Hepatocyte (in vitro differentiated cells): ENCODE results near the gene TAF15. TPM values are rescaled to one million over a fixed set of nuclear protein-coding genes. Genes with fewer than 3 reads are reported as not detected.

Experiments used
- DNase-seq: peaks from one replicate; pipeline ENCODE4 v3.0.0-alpha.2; 2016; ENCODE audit warnings: low spot score
- H2AFZ ChIP-seq: fragments of 200-600 bp; sonication (generic); 2 replicates; pipeline ENCODE4 v1.6.0; 2016; ENCODE audit warnings: antibody characterized with exemption, mild to moderate bottlenecking
- H3K27ac ChIP-seq: fragments of 200-600 bp; sonication (generic); 2 replicates; pipeline ENCODE4 v1.5.1; 2016; ENCODE audit warnings: mild to moderate bottlenecking
- H3K27me3 ChIP-seq: fragments of 200-600 bp; sonication (generic); 2 replicates; pipeline ENCODE4 v1.6.1; 2016
- H3K36me3 ChIP-seq: fragments of 200-600 bp; sonication (generic); replicated peaks from 2 replicates; pipeline ENCODE4 v1.5.1; 2016; ENCODE audit warnings: low read depth; ENCODE audit not compliant: insufficient read depth
- H3K4me1 ChIP-seq: fragments of 200-600 bp; sonication (generic); 2 replicates; pipeline ENCODE4 v1.5.1; 2016; ENCODE audit warnings: mild to moderate bottlenecking, moderate library complexity; ENCODE audit not compliant: insufficient read depth
- H3K4me2 ChIP-seq: fragments of 200-600 bp; sonication (generic); 2 replicates; pipeline ENCODE4 v1.6.0; 2016
- H3K4me3 ChIP-seq: fragments of 200-600 bp; sonication (generic); 2 replicates; pipeline ENCODE4 v1.5.1; 2016; ENCODE audit warnings: mild to moderate bottlenecking
- H3K79me2 ChIP-seq: fragments of 200-600 bp; sonication (generic); 2 replicates; pipeline ENCODE4 v1.6.0; 2017; ENCODE audit warnings: mild to moderate bottlenecking
- H3K9me2 ChIP-seq: fragments of 200-600 bp; sonication (generic); replicated peaks from 2 replicates; pipeline ENCODE4 v1.6.0; 2017; ENCODE audit warnings: mild to moderate bottlenecking; ENCODE audit not compliant: insufficient read depth
- H3K9me3 ChIP-seq: fragments of 200-600 bp; sonication (generic); 2 replicates; pipeline ENCODE4 v1.5.1; 2016; ENCODE audit warnings: low read depth, mild to moderate bottlenecking
- H4K20me1 ChIP-seq: fragments of 200-600 bp; sonication (generic); 2 replicates; pipeline ENCODE4 v1.6.0; 2016; ENCODE audit warnings: mild to moderate bottlenecking; ENCODE audit not compliant: insufficient read depth, poor library complexity, severe bottlenecking
- EZH2 ChIP-seq: fragments of 200-600 bp; sonication (generic); IDR thresholded peaks from 2 replicates; pipeline ENCODE4 v1.6.1; 2016; ENCODE audit warnings: antibody characterized with exemption, mild to moderate bottlenecking, borderline replicate concordance
- EZH2phosphoT487 ChIP-seq: fragments of 200-600 bp; sonication (generic); IDR thresholded peaks from one replicate; pipeline ENCODE4 v1.6.1; 2018; ENCODE audit warnings: antibody characterized with exemption, mild to moderate bottlenecking, low read depth, moderate library complexity; ENCODE audit not compliant: unreplicated experiment, severe bottlenecking
- WGBS: methylation state at CpG from one replicate; pipeline ENCODE4 v1.1.6; 2016; ENCODE audit warnings: low lambda C conversion rate; ENCODE audit errors: missing lambda C conversion rate; 5-methylcytosine and 5-hydroxymethylcytosine counted together
- polyA plus RNA-seq: library from polyadenylated mRNA; unstranded; fragments of >200 nt; fragmentation: Nextera tagmentation; extraction: Ambion mirVana; gene quantifications from 2 replicates; pipeline ENCODE4 v1.2.1, GENCODE V29; 2016
- total RNA-seq: library from RNA; depleted of rRNA; stranded (reverse); fragments of >200 nt; gene quantifications from 2 replicates; pipeline ENCODE4 v1.2.3, GENCODE V29; 2014
- TF ChIP-seq, protein P1 (sequence below): fragments of 200-600 bp; sonication (generic); IDR thresholded peaks from 2 replicates; pipeline ENCODE4 v1.5.1; 2016; ENCODE audit warnings: antibody characterized with exemption, mild to moderate bottlenecking; ENCODE audit not compliant: poor library complexity

Gene TAF15
- total and polyA plus RNA-seq, 2 experiments from 2014 or later = 15.7 to 36.1 TPM

DNA sequence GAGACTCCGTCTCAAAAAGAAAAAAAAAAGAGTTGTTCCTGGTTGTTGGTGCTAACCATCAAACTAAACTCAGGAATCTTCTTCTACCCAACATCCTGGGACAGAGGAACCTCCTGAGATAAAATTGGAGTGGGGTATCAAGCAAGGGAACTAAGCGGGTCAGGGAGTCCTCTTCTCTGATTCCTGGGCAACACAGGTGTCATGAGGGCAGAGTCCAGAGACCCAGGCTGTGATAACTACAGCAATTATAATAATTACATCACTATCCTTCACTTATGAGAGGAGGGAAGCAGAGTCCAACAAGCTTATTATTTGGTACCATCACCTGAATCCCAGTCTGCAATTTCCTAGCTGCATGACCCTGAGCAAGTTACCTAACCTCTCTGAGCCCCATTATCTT, 40.5 kb upstream of the TAF15 start:
- no peak overlapping the region for H2AFZ ChIP-seq
- no peaks in the 10 kb centered on the region for H3K79me2 ChIP-seq
- H3K9me2 ChIP-seq = no peaks in the 10 kb centered on the region
- 95% methylated on average over 2 of the region's 2 CpGs for WGBS
- no peaks in the 10 kb centered on the region for H4K20me1 ChIP-seq
- no peak overlapping the region for H3K4me2 ChIP-seq
- H3K27me3 ChIP-seq = no peaks in the 10 kb centered on the region
- no peaks in the 10 kb centered on the region for H3K36me3 ChIP-seq
- peaks cover 17% of the 10 kb centered on the region for H3K4me1 ChIP-seq
- H3K4me3 ChIP-seq = no peak overlapping the region
- H3K27ac ChIP-seq = no peak overlapping the region
- H3K9me3 ChIP-seq = no peaks in the 10 kb centered on the region
- no peak for DNase-seq
- TF ChIP-seq, protein P1, sequence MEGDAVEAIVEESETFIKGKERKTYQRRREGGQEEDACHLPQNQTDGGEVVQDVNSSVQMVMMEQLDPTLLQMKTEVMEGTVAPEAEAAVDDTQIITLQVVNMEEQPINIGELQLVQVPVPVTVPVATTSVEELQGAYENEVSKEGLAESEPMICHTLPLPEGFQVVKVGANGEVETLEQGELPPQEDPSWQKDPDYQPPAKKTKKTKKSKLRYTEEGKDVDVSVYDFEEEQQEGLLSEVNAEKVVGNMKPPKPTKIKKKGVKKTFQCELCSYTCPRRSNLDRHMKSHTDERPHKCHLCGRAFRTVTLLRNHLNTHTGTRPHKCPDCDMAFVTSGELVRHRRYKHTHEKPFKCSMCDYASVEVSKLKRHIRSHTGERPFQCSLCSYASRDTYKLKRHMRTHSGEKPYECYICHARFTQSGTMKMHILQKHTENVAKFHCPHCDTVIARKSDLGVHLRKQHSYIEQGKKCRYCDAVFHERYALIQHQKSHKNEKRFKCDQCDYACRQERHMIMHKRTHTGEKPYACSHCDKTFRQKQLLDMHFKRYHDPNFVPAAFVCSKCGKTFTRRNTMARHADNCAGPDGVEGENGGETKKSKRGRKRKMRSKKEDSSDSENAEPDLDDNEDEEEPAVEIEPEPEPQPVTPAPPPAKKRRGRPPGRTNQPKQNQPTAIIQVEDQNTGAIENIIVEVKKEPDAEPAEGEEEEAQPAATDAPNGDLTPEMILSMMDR = no peak
- TF ChIP-seq EZH2phosphoT487 (no peak), EZH2 (no peak)

DNA sequence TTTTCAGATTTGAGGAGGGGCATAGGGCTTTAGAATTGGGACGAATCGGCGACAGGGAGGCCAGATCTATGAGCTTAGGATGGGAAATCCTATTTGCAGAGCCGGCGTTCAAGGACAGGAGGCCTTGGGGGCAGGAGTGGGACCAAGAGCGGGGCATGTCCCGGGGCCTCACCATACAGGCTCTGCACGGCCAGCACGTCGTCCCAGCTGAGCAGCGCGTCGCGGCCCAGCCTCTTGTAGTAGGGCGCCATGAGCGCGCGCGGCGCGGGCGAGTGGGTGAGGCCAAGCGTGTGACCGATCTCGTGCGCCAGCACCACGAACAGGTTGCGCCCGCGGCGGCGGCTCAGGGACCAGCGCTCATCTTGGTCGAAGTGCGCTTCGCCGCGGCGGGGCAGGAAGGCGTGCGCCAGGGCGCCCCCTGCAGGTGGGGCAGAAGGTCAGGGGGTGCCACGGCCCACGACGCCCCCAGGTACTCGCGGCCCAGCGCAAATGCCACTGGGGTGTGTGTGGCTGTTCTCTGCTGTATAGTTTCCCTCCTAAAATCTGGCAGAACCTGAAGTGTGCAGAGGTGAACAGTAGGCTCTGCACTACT, 39.3 kb upstream of the TAF15 start:
- no peak for DNase-seq
- no peaks in the 10 kb centered on the region for H3K27me3 ChIP-seq
- 95% methylated on average over 43 of the region's 48 CpGs for WGBS
- H3K4me3 ChIP-seq = no peak overlapping the region
- H3K4me1 ChIP-seq = peaks cover 20% of the 10 kb centered on the region
- H3K79me2 ChIP-seq = no peaks in the 10 kb centered on the region
- H3K27ac ChIP-seq = no peak overlapping the region
- no peaks in the 10 kb centered on the region for H3K9me2 ChIP-seq
- H3K9me3 ChIP-seq = no peaks in the 10 kb centered on the region
- no peak overlapping the region for H2AFZ ChIP-seq
- H3K4me2 ChIP-seq = no peak overlapping the region
- no peaks in the 10 kb centered on the region for H3K36me3 ChIP-seq
- TF ChIP-seq EZH2 = no peak
- TF ChIP-seq EZH2phosphoT487 = no peak
- TF ChIP-seq, protein P1 = peak; percentile 8
- H4K20me1 ChIP-seq = no peaks in the 10 kb centered on the region

DNA sequence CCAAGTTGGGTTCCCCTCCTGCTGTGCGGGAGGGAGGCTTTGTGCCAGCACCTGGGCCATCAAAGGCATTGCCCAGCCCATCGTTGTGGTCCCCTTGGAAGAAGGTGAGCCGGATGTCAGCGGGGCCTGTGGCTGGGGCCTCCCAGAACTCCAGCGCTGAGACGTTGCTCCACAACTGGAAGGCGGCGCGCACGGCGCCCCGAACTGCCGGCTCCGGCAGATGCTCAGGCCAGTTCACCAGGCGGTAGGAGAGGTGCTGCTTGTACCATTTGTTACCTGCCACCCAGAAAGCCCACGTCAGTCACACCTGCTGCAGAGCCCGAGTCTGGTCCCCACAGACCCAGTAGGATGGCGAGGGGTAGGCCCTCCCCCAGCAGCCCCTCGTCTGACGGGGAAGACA, 36.2 kb upstream of the TAF15 start:
- WGBS = 91% methylated on average over 20 of the region's 20 CpGs
- Histone ChIP-seq H3K36me3 (no peaks in the 10 kb centered on the region), H3K4me3 (no peak overlapping the region), H3K4me1 (peaks cover 33% of the 10 kb centered on the region), H3K27ac (no peak overlapping the region), H3K4me2 (no peak overlapping the region), H3K27me3 (no peaks in the 10 kb centered on the region), H4K20me1 (no peaks in the 10 kb centered on the region), H2AFZ (no peak overlapping the region), H3K79me2 (no peaks in the 10 kb centered on the region), H3K9me2 (no peaks in the 10 kb centered on the region), H3K9me3 (no peaks in the 10 kb centered on the region)
- TF ChIP-seq, protein P1 = no peak
- no peak for TF ChIP-seq EZH2
- no peak for TF ChIP-seq EZH2phosphoT487
- no peak for DNase-seq
